ENCODE results near the gene AK1. TPM values are rescaled to one million over a fixed set of nuclear protein-coding genes. Genes with fewer than 3 reads are reported as not detected.

The AK1 gene
- total RNA-seq, 1 donor from 2014 or later: 39.6 TPM

DNA sequence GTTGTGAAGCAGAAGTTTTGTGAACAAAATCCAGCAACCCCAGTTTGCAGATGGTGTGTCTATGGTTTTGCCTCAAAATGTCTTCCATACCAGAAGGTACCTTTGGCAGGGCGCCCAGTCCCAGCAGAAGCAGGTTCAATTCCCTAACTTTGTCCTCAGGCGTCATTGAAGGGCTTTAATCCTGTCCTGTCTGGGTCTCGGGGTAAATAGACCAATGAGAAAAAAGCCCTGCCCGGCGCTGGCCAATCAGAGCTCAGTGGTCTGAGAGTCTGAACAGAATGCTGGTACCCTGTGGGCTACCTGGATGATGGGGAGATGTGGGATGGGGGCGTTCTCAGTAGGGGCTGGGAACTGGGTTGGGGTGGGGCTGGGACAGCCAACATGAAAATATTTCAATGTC is 45.6 kb upstream of the AK1 start:
- no peak overlapping the region for H3K27ac Mint-ChIP-seq (ENCODE audit: unreplicated experiment)
- H3K36me3 Mint-ChIP-seq (ENCODE audit: low read depth): no peaks in the 10 kb centered on the region
- peak overlapping the region; percentile 61 for H3K4me3 Mint-ChIP-seq
- DNase-seq (ENCODE audit: low read depth, low spot score): no peak
- H3K27me3 Mint-ChIP-seq (ENCODE audit: low read depth): peaks cover 64% of the 10 kb centered on the region
- H3K4me1 Mint-ChIP-seq: peaks cover 8% of the 10 kb centered on the region
- no peaks in the 10 kb centered on the region for H3K9me3 Mint-ChIP-seq
- TF ChIP-seq, protein P1, sequence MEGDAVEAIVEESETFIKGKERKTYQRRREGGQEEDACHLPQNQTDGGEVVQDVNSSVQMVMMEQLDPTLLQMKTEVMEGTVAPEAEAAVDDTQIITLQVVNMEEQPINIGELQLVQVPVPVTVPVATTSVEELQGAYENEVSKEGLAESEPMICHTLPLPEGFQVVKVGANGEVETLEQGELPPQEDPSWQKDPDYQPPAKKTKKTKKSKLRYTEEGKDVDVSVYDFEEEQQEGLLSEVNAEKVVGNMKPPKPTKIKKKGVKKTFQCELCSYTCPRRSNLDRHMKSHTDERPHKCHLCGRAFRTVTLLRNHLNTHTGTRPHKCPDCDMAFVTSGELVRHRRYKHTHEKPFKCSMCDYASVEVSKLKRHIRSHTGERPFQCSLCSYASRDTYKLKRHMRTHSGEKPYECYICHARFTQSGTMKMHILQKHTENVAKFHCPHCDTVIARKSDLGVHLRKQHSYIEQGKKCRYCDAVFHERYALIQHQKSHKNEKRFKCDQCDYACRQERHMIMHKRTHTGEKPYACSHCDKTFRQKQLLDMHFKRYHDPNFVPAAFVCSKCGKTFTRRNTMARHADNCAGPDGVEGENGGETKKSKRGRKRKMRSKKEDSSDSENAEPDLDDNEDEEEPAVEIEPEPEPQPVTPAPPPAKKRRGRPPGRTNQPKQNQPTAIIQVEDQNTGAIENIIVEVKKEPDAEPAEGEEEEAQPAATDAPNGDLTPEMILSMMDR (conservative IDR thresholded peaks at IDR 0.05): no peak

DNA sequence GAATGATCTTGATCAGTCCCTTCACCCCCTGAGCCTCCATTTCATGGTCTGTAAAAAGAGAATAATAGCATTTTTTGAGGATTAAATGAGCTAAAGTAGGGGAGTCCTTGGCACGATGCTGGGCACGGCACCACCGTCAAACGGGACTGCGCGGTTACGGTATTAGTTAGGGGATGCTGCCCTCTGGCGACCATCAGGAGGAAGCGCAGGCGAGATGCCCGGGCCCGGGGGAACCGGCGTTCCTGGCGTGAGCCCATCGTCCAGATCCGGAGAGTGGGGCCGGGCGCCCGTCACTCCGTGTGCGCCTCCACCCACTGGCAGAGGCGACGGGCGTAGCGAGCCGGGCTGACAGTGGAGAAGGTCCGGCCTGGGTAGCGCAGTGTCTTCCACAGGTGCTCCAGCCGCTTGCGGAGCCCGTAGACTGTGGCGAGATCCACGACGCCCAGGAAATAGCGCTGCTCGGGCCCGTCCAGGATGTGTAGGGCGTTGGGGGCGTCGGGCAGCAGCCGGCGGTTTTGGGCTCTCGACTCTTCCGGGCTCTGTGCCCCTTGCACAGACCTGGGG is 44.2 kb upstream of the AK1 start:
- no peaks in the 10 kb centered on the region for H3K9me3 Mint-ChIP-seq
- TF ChIP-seq, protein P1 (conservative IDR thresholded peaks at IDR 0.05): peak; percentile 97
- DNase-seq (ENCODE audit: low read depth, low spot score): peak; percentile 83
- H3K4me1 Mint-ChIP-seq: peaks cover 8% of the 10 kb centered on the region
- H3K27ac Mint-ChIP-seq (ENCODE audit: unreplicated experiment): no peak overlapping the region
- H3K4me3 Mint-ChIP-seq: peak overlapping the region; percentile 31
- no peaks in the 10 kb centered on the region for H3K36me3 Mint-ChIP-seq (ENCODE audit: low read depth)
- peaks cover 51% of the 10 kb centered on the region for H3K27me3 Mint-ChIP-seq (ENCODE audit: low read depth)

DNA sequence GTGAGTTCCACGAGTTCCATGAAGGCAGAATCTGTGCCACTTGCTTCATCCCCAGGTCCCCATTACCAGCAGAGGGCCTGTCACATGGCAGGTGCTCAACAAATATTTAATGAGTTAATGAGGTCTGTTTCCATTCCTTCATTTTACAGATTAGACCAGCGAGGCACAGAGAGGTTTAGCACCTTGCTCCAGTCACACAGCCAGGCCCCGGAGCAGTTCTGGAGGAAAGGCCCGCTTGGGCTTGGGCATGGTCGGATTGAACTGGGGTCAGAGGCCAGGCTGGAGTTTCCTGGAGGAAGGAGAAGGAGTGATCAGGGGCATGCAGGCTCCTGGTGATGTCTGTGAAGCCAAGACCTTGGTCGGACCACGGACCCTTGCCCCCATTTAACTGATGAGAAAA is 43.3 kb upstream of the AK1 start:
- no peaks in the 10 kb centered on the region for H3K9me3 Mint-ChIP-seq
- TF ChIP-seq, protein P1 (conservative IDR thresholded peaks at IDR 0.05): no peak
- H3K36me3 Mint-ChIP-seq (ENCODE audit: low read depth): no peaks in the 10 kb centered on the region
- H3K27ac Mint-ChIP-seq (ENCODE audit: unreplicated experiment): no peak overlapping the region
- H3K27me3 Mint-ChIP-seq (ENCODE audit: low read depth): peaks cover 43% of the 10 kb centered on the region
- DNase-seq (ENCODE audit: low read depth, low spot score): no peak
- peak overlapping the region; percentile 34 for H3K4me3 Mint-ChIP-seq
- H3K4me1 Mint-ChIP-seq: peaks cover 8% of the 10 kb centered on the region

DNA sequence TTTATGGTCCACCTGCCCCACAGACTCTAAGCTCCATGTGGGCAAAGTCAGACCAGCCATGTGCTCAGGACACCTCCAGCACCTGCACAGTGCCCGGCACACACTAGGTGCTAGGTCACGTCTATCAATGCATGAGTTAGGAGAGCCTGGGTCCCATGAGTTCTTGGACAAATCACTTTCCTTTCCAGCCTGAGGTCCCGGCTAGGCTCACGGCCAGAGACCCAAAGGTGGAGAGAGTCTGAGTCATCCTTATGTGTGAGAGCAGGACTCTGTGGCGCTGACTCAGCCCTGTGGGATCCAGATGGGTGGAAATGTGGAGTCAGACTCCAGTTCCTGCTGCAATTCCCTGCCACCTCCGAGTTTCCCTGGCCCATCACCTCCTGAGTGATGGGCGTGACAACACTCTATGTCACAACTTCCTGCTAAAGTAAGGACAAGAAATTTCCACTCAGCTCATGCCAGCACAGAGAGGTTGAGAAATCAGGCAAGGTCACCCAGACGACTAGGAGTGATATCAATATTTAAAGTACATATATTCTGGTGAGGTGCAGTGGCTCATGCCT is 41.9 kb upstream of the AK1 start:
- H3K27ac Mint-ChIP-seq (ENCODE audit: unreplicated experiment): no peak overlapping the region
- peaks cover 29% of the 10 kb centered on the region for H3K27me3 Mint-ChIP-seq (ENCODE audit: low read depth)
- no peak for DNase-seq (ENCODE audit: low read depth, low spot score)
- H3K4me3 Mint-ChIP-seq: peak overlapping the region; percentile 36
- TF ChIP-seq, protein P1 (conservative IDR thresholded peaks at IDR 0.05): no peak
- H3K36me3 Mint-ChIP-seq (ENCODE audit: low read depth): no peaks in the 10 kb centered on the region
- no peaks in the 10 kb centered on the region for H3K9me3 Mint-ChIP-seq
- peaks cover 8% of the 10 kb centered on the region for H3K4me1 Mint-ChIP-seq

DNA sequence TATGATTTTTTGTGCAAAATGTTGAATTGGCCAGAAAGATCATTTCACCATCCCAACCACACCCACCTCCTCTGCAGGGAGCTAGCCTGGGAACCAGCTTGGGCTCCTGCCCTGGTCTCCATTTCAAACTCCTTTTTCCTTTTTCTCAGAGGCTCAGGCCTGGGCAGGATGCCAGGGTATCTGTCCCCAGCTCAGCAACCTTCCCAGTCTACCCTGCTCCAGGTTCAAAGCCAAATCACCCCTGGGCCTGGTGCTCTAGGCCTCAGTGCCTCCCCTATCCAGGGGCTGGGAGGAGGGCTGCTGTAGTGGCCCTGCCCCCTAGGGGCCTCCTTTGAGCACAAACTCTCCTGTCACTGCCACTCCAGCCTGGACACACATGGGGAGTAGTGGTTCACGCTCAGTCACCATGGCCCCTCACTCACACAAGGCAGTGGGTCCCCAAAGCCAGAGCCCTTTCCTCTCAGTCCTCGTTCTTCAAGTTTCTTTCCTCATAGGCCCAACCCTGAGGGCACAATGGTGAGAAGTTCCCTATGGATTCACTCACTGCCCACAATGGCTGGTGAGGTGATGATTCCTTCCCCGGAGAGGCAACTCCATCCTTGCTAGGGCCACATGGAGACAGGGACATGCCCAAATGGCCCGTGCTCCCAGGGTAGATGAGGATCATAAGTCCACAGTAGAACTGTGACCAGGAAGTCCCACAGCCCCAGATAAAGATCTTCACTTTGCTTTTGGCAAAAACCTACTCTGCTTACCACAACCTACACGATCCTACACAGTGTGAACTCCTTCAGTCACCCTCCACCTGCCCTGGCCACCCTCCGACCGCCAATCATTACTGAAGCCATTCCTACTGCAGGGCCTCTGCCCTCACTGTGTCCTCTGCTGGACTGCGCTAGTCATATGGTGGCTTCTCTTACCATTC is 41.0 kb upstream of the AK1 start:
- no peak for DNase-seq (ENCODE audit: low read depth, low spot score)
- H3K4me3 Mint-ChIP-seq: peak overlapping the region; percentile 11
- peaks cover 20% of the 10 kb centered on the region for H3K27me3 Mint-ChIP-seq (ENCODE audit: low read depth)
- H3K27ac Mint-ChIP-seq (ENCODE audit: unreplicated experiment): peak overlapping the region; percentile 22
- H3K9me3 Mint-ChIP-seq: no peaks in the 10 kb centered on the region
- H3K36me3 Mint-ChIP-seq (ENCODE audit: low read depth): no peaks in the 10 kb centered on the region
- peaks cover 8% of the 10 kb centered on the region for H3K4me1 Mint-ChIP-seq
- TF ChIP-seq, protein P1 (conservative IDR thresholded peaks at IDR 0.05): no peak
